Cardiac fibroblast (primary cell): ENCODE results near the gene CHAT.

ENCODE experiments used
- DNase-seq, 2 donors: peaks; one replicate each; pipeline versions ENCODE4 v3.0.0 to v3.0.0-alpha.2; 2010; ENCODE audit warnings: low read depth in 2 of 2
- H3K4me3 ChIP-seq, 2 donors: replicated peaks in 1 of 2; 1 replicate in 1 of 2; 2 replicates in 1 of 2; pipeline ENCODE4 v1.5.1; 2011; ENCODE audit warnings: low read depth in 2 of 2, low read length in 2 of 2, mild to moderate bottlenecking in 2 of 2, moderate library complexity in 1 of 2
- CTCF ChIP-seq: IDR thresholded peaks from one replicate; pipeline ENCODE4 v1.5.1; 2011; ENCODE audit warnings: low read depth, mild to moderate bottlenecking, low read length, inconsistent platforms

CHAT gene

GRCh38 chr10:49649936-49650723 lies 36.3 kb downstream of the CHAT start:
- DNase-seq = no peak
- no peak for TF ChIP-seq CTCF
- H3K4me3 ChIP-seq = no peak overlapping the region

- no peak for DNase-seq
- H3K4me3 ChIP-seq = no peak overlapping the region
- no peak for TF ChIP-seq CTCF
Observed at GRCh38 chr10:49650724-49651034, 36.8 kb downstream of the CHAT start.

GRCh38 chr10:49651039-49651835 lies 37.4 kb downstream of the CHAT start:
- DNase-seq = no peak
- no peak for TF ChIP-seq CTCF
- no peak overlapping the region for H3K4me3 ChIP-seq

GRCh38 chr10:49651917-49652316 lies 38.1 kb downstream of the CHAT start:
- no peak for TF ChIP-seq CTCF
- no peak for DNase-seq
- H3K4me3 ChIP-seq = no peak overlapping the region

GRCh38 chr10:49652421-49653272 lies 38.8 kb downstream of the CHAT start:
- no peak for TF ChIP-seq CTCF
- DNase-seq = no peak
- no peak overlapping the region for H3K4me3 ChIP-seq

- H3K4me3 ChIP-seq = no peak overlapping the region
- no peak for DNase-seq
- no peak for TF ChIP-seq CTCF
Observed at GRCh38 chr10:49653273-49653929, 39.6 kb downstream of the CHAT start.
